Endodermal cell (in vitro differentiated cells): ENCODE measurements around the gene OR1S2. TPM values are rescaled to one million over a fixed set of nuclear protein-coding genes. Genes with fewer than 3 reads are reported as not detected.

ENCODE experiments used
- DNase-seq: peaks from one replicate; pipeline ENCODE4 v3.0.0-alpha.2; 2017
- H3K27ac ChIP-seq: 2 replicates; pipeline ENCODE4 v1.5.1; 2013; ENCODE audit warnings: mild to moderate bottlenecking, low read depth, low read length, moderate library complexity
- H3K27me3 ChIP-seq: 2 replicates; pipeline ENCODE4 v1.6.1; 2013; ENCODE audit warnings: mild to moderate bottlenecking, low read length, moderate library complexity; ENCODE audit not compliant: insufficient read depth, control insufficient read depth, poor library complexity, severe bottlenecking
- H3K36me3 ChIP-seq: 2 replicates; pipeline ENCODE4 v1.7.0; 2013; ENCODE audit warnings: mild to moderate bottlenecking, low read length, moderate library complexity; ENCODE audit not compliant: control insufficient read depth, insufficient read depth
- H3K4me1 ChIP-seq: one replicate; pipeline ENCODE4 v1.7.0; 2013; ENCODE audit warnings: low read length; ENCODE audit not compliant: control insufficient read depth, insufficient read depth
- H3K4me3 ChIP-seq: 2 replicates; pipeline ENCODE4 v1.5.1; 2013; ENCODE audit warnings: mild to moderate bottlenecking, low read length, moderate library complexity
- H3K9ac ChIP-seq: 2 replicates; pipeline ENCODE4 v1.6.1; 2013; ENCODE audit warnings: mild to moderate bottlenecking, low read length, moderate library complexity; ENCODE audit not compliant: poor library complexity, severe bottlenecking; ENCODE audit errors: extremely low read depth
- H3K9me3 ChIP-seq: 2 replicates; pipeline ENCODE4 v1.6.1; 2013; ENCODE audit warnings: mild to moderate bottlenecking, low read length, moderate library complexity; ENCODE audit not compliant: control insufficient read depth
- H3K27ac Mint-ChIP-seq: 2 replicates; pipeline ENCODE4 v1.8.0; 2020; ENCODE audit warnings: mixed read lengths
- H3K27me3 Mint-ChIP-seq: 2 replicates; pipeline ENCODE4 v1.8.0; 2021; ENCODE audit warnings: mild to moderate bottlenecking, mixed read lengths; ENCODE audit not compliant: insufficient read depth
- H3K36me3 Mint-ChIP-seq: 2 replicates; pipeline ENCODE4 v1.8.0; 2020; ENCODE audit warnings: low read depth, mixed read lengths
- H3K4me1 Mint-ChIP-seq: 2 replicates; pipeline ENCODE4 v1.8.0; 2020; ENCODE audit warnings: mixed read lengths
- H3K4me3 Mint-ChIP-seq: 2 replicates; pipeline ENCODE4 v1.8.0; 2020; ENCODE audit warnings: mild to moderate bottlenecking, moderate library complexity, mixed read lengths
- H3K9me3 Mint-ChIP-seq: 2 replicates; pipeline ENCODE4 v1.8.0; 2020; ENCODE audit warnings: mild to moderate bottlenecking, mixed read lengths
- WGBS, 2 experiments: methylation state at CpG; one replicate each; pipeline versions ENCODE4 v1.1.5 to v1.1.7; 2013; ENCODE audit warnings: missing lambda C conversion rate in 2 of 2, mixed read lengths in 1 of 2; ENCODE audit not compliant: insufficient coverage in 1 of 2, insufficient read length in 1 of 2; 5-methylcytosine and 5-hydroxymethylcytosine counted together
- total RNA-seq, 2 donors: library from RNA; stranded (reverse); fragmentation: NEBNext Ultra II Directional in 1 of 2; extraction: Animal tissue kit (Norgen Biotek cat#: 25700) in 1 of 2; gene quantifications; 2 replicates in 1 of 2; 3 replicates in 1 of 2; pipeline ENCODE4 v1.2.1, GENCODE V29; 2021
- TF ChIP-seq, protein P1 (sequence below): fragments of 200-600 bp; sonication (generic); conservative IDR thresholded peaks from 2 replicates; pipeline ENCODE4 v1.5.0; 2021; ENCODE audit warnings: antibody characterized with exemption, mild to moderate bottlenecking

Gene OR1S2
- total RNA-seq, 2 donors from 2014 or later = not detected

DNA sequence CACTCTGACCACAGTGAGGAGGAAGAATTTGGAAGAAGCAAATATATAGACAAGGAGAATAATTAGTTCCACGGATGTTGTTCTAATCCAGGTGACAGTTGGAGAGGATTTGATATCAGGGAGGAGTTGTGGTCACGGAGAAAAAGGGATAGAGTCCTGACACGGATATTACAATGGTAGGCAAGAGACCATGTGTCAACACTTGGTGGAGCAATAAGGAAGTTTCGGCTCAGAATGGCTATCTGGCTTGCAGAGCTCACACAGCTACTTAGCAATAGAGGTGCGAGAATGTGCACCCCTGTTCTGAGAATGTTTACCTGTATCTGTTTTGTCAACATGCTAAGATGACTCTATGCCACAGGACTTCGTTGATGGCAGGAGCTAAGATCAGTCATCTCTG, 25.5 kb downstream of the OR1S2 start:
- no peaks in the 10 kb centered on the region for H3K36me3 Mint-ChIP-seq
- H3K4me1 ChIP-seq = no peaks in the 10 kb centered on the region
- H3K4me1 Mint-ChIP-seq = no peaks in the 10 kb centered on the region
- H3K9me3 ChIP-seq = no peaks in the 10 kb centered on the region
- DNase-seq = no peak
- no peak overlapping the region for H3K9ac ChIP-seq
- TF ChIP-seq, protein P1, sequence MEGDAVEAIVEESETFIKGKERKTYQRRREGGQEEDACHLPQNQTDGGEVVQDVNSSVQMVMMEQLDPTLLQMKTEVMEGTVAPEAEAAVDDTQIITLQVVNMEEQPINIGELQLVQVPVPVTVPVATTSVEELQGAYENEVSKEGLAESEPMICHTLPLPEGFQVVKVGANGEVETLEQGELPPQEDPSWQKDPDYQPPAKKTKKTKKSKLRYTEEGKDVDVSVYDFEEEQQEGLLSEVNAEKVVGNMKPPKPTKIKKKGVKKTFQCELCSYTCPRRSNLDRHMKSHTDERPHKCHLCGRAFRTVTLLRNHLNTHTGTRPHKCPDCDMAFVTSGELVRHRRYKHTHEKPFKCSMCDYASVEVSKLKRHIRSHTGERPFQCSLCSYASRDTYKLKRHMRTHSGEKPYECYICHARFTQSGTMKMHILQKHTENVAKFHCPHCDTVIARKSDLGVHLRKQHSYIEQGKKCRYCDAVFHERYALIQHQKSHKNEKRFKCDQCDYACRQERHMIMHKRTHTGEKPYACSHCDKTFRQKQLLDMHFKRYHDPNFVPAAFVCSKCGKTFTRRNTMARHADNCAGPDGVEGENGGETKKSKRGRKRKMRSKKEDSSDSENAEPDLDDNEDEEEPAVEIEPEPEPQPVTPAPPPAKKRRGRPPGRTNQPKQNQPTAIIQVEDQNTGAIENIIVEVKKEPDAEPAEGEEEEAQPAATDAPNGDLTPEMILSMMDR = no peak
- no peaks in the 10 kb centered on the region for H3K36me3 ChIP-seq
- no peaks in the 10 kb centered on the region for H3K27me3 Mint-ChIP-seq
- H3K27me3 ChIP-seq = no peaks in the 10 kb centered on the region
- no peaks in the 10 kb centered on the region for H3K9me3 Mint-ChIP-seq
- WGBS, 2 experiments = 82 to 83% methylated on average over 5 of the region's 6 CpGs
- no peak overlapping the region for H3K4me3 ChIP-seq
- H3K4me3 Mint-ChIP-seq = no peak overlapping the region
- no peak overlapping the region for H3K27ac Mint-ChIP-seq
- no peak overlapping the region for H3K27ac ChIP-seq

DNA sequence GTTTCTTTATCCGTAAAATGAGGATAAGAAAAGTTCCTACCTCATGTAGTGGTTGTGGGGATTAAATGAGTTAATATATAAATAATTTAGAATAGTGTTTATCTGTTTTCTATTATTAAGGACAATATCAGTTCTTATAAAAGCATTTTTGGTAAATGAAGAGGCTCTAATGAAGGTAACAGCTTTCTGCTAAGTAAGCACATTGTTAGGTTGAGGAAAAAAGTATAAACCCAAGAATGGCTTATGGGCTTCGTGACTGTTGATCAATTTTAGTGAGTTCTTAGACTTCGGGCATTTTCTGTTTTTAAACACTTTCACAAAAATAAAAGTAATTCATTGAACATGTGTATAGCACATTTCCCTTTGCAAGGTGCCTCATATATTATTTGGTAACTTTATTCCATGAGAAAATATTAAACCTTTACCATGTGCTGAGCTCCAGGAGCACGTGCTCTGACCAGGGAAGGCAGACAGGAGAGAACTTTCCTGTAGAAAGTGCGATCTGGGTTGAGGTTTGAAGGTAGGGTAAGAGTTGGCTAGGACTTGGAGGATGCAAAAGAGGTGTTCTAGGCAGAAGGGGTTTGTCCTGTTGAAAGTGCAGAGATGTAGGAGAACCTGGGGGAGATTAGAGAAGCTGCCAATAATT, 26.4 kb downstream of the OR1S2 start:
- Histone ChIP-seq H3K9me3 (no peaks in the 10 kb centered on the region), H3K4me3 (no peak overlapping the region), H3K36me3 (no peaks in the 10 kb centered on the region), H3K27ac (no peak overlapping the region), H3K9ac (no peak overlapping the region), H3K4me1 (no peaks in the 10 kb centered on the region), H3K27me3 (no peaks in the 10 kb centered on the region)
- DNase-seq = no peak
- TF ChIP-seq, protein P1 = no peak
- no peaks in the 10 kb centered on the region for H3K27me3 Mint-ChIP-seq
- H3K4me1 Mint-ChIP-seq = no peaks in the 10 kb centered on the region
- H3K9me3 Mint-ChIP-seq = no peaks in the 10 kb centered on the region
- WGBS, 2 experiments = 79 to 84% methylated on average over 2 to 4 of the region's 5 CpGs
- H3K4me3 Mint-ChIP-seq = no peak overlapping the region
- H3K36me3 Mint-ChIP-seq = no peaks in the 10 kb centered on the region
- H3K27ac Mint-ChIP-seq = no peak overlapping the region

DNA sequence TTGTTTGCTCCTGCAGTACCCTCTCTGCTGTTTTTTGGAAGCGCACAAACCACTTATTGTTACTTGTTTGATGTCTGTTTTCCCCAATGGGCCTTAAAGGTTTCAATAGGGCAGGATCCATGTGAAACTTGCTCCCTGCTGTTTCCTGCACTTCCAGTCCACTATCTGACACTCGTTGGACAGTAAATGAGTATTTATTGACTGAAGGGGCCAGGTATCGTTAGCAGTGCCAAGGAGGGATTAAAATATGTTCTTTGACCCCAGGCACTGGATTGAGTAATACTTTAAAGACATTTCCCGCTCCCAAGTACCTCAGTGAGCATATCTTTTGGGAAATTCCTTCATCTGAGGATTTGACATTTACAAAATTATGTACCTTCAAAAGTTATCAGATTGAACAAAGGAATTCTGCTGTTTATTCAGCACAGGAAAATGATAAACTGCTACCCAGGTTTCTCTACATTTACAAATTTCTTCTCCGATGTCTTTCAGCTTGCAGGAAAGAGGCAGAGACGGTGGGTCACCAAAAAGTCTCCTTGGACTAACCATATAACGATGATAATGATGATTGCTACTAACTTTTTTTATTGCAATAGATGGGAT, 38.3 kb downstream of the OR1S2 start:
- Histone ChIP-seq H3K9me3 (no peaks in the 10 kb centered on the region), H3K27ac (no peak overlapping the region), H3K27me3 (no peaks in the 10 kb centered on the region), H3K4me1 (no peaks in the 10 kb centered on the region), H3K9ac (no peak overlapping the region), H3K36me3 (no peaks in the 10 kb centered on the region), H3K4me3 (no peak overlapping the region)
- Mint-ChIP-seq H3K9me3 (no peaks in the 10 kb centered on the region), H3K4me1 (no peaks in the 10 kb centered on the region), H3K27ac (no peak overlapping the region), H3K27me3 (no peaks in the 10 kb centered on the region), H3K36me3 (no peaks in the 10 kb centered on the region), H3K4me3 (no peak overlapping the region)
- no peak for DNase-seq
- WGBS, 2 experiments = 87 to 100% methylated on average over 5 to 7 of the region's 7 CpGs
- TF ChIP-seq, protein P1 = no peak
